Endothelial cell (in vitro differentiated cells): ENCODE data around the gene VDR. TPM values are rescaled to one million over a fixed set of nuclear protein-coding genes. Genes with fewer than 3 reads are reported as not detected.

Source experiments
- DNase-seq: peaks from one replicate; pipeline ENCODE4 v3.0.0; 2021; ENCODE audit warnings: low spot score
- H3K27ac Mint-ChIP-seq: one replicate; pipeline ENCODE4 v1.8.0; 2021; ENCODE audit warnings: mixed read lengths, inconsistent platforms; ENCODE audit not compliant: unreplicated experiment
- H3K27me3 Mint-ChIP-seq: one replicate; pipeline ENCODE4 v1.8.0; 2021; ENCODE audit warnings: mild to moderate bottlenecking, moderate library complexity, mixed read lengths, inconsistent platforms; ENCODE audit not compliant: unreplicated experiment
- H3K36me3 Mint-ChIP-seq: one replicate; pipeline ENCODE4 v1.8.0; 2021; ENCODE audit warnings: mild to moderate bottlenecking, low read depth, mixed read lengths, inconsistent platforms; ENCODE audit not compliant: unreplicated experiment
- H3K4me1 Mint-ChIP-seq: one replicate; pipeline ENCODE4 v1.8.0; 2021; ENCODE audit warnings: mild to moderate bottlenecking, mixed read lengths, inconsistent platforms; ENCODE audit not compliant: unreplicated experiment
- H3K4me3 Mint-ChIP-seq: one replicate; pipeline ENCODE4 v1.8.0; 2021; ENCODE audit warnings: mild to moderate bottlenecking, mixed read lengths, inconsistent platforms; ENCODE audit not compliant: unreplicated experiment
- H3K9me3 Mint-ChIP-seq: one replicate; pipeline ENCODE4 v1.8.0; 2021; ENCODE audit warnings: mixed read lengths, inconsistent platforms; ENCODE audit not compliant: unreplicated experiment
- long read RNA-seq: library from polyadenylated mRNA; unstranded; transcript quantifications from one replicate; pipeline ENCODE4 v2.0.0, GENCODE V29; 2020; ENCODE audit not compliant: unreplicated experiment
- total RNA-seq: library from RNA; stranded (reverse); fragmentation: NEBNext Ultra II Directional; extraction: Animal tissue kit (Norgen Biotek cat#: 25700); gene quantifications from one replicate; pipeline ENCODE4 v1.2.1, GENCODE V29; 2021; ENCODE audit not compliant: unreplicated experiment
- TF ChIP-seq, protein P1 (sequence below): fragments of 200-600 bp; sonication (generic); IDR thresholded peaks from one replicate; pipeline ENCODE4 v1.5.0; 2021; ENCODE audit warnings: antibody characterized with exemption; ENCODE audit not compliant: unreplicated experiment

The VDR gene
- 2.3 TPM for total RNA-seq
- long read RNA-seq = 0 reads

DNA sequence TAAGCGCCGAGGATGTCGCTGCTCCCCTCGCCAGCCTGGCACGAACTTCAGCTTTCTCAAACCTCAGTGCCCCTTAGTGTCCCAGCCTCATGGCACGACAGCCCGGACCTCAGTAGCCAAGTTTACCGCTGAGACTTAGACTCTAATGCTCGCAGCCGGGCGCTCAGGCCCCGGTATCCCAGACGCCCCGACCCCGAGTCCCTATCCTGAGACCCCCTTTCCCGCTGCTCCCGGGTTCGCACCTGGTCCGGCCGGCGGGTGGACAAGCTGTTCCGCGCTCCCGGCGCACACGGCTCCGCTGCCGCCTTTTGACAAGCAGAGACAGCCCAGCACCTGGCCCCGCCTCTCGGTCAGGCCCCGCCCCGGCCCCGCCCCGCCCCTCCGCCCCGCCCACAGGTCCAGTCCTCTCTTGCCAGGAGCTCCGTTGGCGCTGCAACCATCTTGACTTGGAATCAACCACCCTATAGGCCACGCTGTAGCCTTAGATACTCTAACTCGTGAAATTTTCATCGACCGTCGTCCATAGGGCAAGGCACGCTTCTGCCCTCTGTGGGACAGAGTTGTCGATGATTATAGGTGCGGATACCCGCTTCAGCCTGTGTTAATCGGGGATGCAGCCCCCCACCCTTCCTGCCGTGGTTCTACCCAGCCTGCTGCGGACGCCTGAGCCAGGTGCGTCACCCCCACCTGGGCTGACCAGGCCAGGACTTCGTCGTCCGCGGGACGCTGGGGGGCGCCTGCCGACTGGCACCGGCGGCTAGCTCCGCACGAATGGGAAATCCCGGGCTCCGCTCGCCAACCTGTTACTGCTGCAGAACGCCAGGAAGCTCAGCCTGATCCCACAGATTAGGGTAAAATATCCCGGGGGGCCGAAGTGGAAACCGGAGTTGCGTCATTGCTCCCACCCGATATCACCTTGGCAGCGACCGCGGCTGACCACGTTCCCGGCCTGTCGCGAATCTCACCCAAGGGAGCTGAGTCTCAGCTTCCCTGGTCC lies at the start of gene VDR:
TSS of gene VDR (minus strand) at position 282 of the 997 bp plus-strand sequence. CDS start 25,881 bp downstream, outside the sequence.
- Mint-ChIP-seq H3K4me1 (peaks cover 16% of the 10 kb centered on the region), H3K9me3 (no peaks in the 10 kb centered on the region), H3K36me3 (no peaks in the 10 kb centered on the region), H3K27ac (no peak within 1 kb of the TSS), H3K4me3 (peak within 1 kb of the TSS; percentile 87), H3K27me3 (peaks cover 20% of the 10 kb centered on the region)
- DNase-seq = peak; percentile 66
- TF ChIP-seq, protein P1, sequence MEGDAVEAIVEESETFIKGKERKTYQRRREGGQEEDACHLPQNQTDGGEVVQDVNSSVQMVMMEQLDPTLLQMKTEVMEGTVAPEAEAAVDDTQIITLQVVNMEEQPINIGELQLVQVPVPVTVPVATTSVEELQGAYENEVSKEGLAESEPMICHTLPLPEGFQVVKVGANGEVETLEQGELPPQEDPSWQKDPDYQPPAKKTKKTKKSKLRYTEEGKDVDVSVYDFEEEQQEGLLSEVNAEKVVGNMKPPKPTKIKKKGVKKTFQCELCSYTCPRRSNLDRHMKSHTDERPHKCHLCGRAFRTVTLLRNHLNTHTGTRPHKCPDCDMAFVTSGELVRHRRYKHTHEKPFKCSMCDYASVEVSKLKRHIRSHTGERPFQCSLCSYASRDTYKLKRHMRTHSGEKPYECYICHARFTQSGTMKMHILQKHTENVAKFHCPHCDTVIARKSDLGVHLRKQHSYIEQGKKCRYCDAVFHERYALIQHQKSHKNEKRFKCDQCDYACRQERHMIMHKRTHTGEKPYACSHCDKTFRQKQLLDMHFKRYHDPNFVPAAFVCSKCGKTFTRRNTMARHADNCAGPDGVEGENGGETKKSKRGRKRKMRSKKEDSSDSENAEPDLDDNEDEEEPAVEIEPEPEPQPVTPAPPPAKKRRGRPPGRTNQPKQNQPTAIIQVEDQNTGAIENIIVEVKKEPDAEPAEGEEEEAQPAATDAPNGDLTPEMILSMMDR = no peak

DNA sequence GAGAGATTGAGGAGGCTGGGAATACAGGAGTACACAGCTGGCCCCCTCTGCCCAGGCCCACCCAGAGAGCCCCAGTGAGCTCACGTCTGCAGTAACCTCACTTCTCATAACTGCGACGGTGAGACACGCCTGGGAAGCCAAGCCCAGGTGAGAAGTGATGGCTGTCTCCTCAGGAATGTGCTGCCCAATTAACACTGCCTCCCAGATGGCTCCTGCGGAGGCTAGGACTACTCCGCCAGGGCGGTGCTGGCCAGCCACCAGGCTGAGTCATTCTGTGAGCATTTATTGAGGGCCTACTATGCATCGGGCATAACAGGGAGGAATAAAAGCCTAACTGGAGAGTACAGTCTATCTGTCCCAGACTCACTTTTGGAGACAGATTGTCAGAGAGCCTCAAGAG lies 49.3 kb upstream of the VDR start:
- no peak overlapping the region for H3K27ac Mint-ChIP-seq
- peaks cover 5% of the 10 kb centered on the region for H3K9me3 Mint-ChIP-seq
- TF ChIP-seq, protein P1 = no peak
- no peak for DNase-seq
- H3K4me3 Mint-ChIP-seq = no peak overlapping the region
- H3K36me3 Mint-ChIP-seq = peaks cover 10% of the 10 kb centered on the region
- H3K27me3 Mint-ChIP-seq = no peaks in the 10 kb centered on the region
- H3K4me1 Mint-ChIP-seq = no peaks in the 10 kb centered on the region

DNA sequence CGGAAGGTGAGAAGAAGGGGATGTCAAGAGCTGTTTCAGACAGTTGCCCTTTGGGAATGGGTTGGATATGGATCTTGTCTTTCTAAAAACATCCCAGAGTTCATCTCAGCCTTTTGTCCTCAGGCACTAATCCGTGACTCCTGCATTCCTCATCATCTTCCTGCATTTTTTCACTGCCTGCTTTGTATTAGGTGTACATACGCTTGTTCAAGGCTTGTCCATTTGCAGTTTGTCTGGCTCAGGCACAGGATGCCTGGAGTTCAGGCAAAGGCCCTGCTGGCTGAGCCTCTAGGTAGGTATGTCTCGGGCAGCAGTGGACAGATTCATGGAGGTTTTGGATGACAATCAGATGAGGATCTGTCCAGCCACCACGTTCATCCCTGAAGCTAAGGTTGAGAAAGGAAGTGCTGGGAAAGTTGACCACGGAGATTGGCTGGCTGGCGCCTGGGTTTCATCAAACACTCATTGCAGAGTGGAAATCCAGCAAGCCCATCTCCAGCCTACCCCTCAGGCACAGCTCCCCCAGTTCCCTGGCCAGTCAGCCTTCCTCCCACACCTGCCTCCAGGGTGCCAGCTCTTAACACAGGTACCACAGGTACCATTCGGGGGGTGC lies 46.2 kb upstream of the VDR start:
- Mint-ChIP-seq H3K4me1 (no peaks in the 10 kb centered on the region), H3K9me3 (no peaks in the 10 kb centered on the region), H3K4me3 (no peak overlapping the region), H3K36me3 (peaks cover 4% of the 10 kb centered on the region), H3K27me3 (peaks cover 7% of the 10 kb centered on the region), H3K27ac (no peak overlapping the region)
- DNase-seq = no peak
- TF ChIP-seq, protein P1 = no peak

DNA sequence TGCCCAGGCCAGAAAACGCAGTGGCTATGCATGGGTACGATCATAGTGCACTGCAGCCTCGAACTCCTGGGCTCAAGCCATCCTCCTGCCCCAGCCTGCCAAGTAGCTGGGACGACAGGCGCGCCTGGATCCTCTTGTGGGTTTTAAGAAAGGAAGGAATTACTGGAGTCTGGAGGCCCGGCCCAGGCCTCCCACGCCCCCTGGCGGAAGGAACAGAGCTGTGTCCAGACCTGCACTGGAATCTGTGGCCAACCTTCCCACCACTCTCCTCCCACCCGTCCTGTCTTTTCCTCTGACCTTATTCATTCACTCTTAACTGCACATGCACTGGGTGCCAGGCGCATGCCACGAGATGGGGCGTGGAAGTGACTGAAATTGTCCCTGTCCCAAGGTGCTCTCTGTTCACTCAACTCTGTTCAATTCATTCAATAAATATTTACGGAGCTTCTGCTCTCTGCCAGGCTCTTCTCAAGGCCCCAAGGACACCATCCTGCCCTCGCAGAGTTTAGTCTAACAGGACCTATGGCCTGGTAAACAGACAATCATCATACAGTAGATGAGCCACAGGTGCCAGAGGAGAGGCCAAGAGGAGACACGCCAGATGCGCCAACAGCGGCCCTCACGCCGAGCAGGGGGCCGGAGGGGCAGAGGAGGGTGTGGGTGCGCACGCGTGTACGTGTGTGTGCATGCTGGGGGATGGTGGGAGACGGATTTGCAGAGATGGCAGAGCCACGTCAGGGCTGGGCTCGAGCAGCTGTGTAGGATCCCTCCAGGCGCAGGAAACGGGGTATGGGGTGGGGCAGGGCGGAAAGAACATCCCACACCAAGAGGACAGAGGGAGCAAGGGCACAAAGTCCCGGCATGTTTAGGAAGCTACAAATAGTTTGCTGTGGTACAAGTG lies 44.9 kb upstream of the VDR start:
- DNase-seq = peak; percentile 89
- Mint-ChIP-seq H3K9me3 (no peaks in the 10 kb centered on the region), H3K27me3 (peaks cover 10% of the 10 kb centered on the region), H3K4me1 (no peaks in the 10 kb centered on the region), H3K27ac (peak overlapping the region; percentile 57), H3K36me3 (peaks cover 4% of the 10 kb centered on the region), H3K4me3 (no peak overlapping the region)
- TF ChIP-seq, protein P1 = peak; percentile 82
